Measurements from ENCODE around the gene SALL1. TPM values are rescaled to one million over a fixed set of nuclear protein-coding genes. Genes with fewer than 3 reads are reported as not detected.
A peak's percentile ranks its signal among the peaks of the same experiment; 100 is the strongest.

SALL1 gene
- polyA plus RNA-seq, 1 donor from 2014 or later: 0.22 TPM

- TF ChIP-seq EP300 (conservative IDR thresholded peaks at IDR 0.05; ENCODE audit: poor library complexity, severe bottlenecking) (no peak), REST (IDR thresholded peaks at IDR 0.05; ENCODE audit: borderline replicate concordance) (no peak), RAD21 (conservative IDR thresholded peaks at IDR 0.05) (no peak), CTCF (IDR thresholded peaks at IDR 0.05; ENCODE audit: poor library complexity, severe bottlenecking) (no peak), EZH2 (IDR thresholded peaks at IDR 0.05; ENCODE audit: borderline replicate concordance, insufficient read depth, low read length, poor library complexity, severe bottlenecking) (no peak), TAF1 (IDR thresholded peaks at IDR 0.05; ENCODE audit: low read depth) (no peak), SMC3 (conservative IDR thresholded peaks at IDR 0.05; ENCODE audit: poor library complexity) (no peak), MXI1 (conservative IDR thresholded peaks at IDR 0.05; ENCODE audit: poor library complexity, severe bottlenecking) (no peak), POLR2AphosphoS5 (IDR thresholded peaks at IDR 0.05) (no peak)
- Histone ChIP-seq H3K9ac (ENCODE audit: low read length) (no peak overlapping the region), H3K9me3 (ENCODE audit: low read length) (no peaks in the 10 kb centered on the region), H3F3A (ENCODE audit: insufficient read depth, low read length, poor library complexity, severe bottlenecking) (no peaks in the 10 kb centered on the region), H2AFZ (ENCODE audit: low read depth, low read length) (no peak overlapping the region), H3K27me3 (ENCODE audit: insufficient read depth, low read depth, low read length) (peaks cover 25% of the 10 kb centered on the region), H3K4me2 (ENCODE audit: low read length) (no peak overlapping the region), H3K9me2 (ENCODE audit: insufficient read depth, low read length) (no peaks in the 10 kb centered on the region), H3K79me2 (replicated peaks; ENCODE audit: insufficient read depth, low read length) (no peaks in the 10 kb centered on the region), H3K27ac (ENCODE audit: low read length) (no peak overlapping the region), H4K20me1 (ENCODE audit: insufficient read depth) (no peaks in the 10 kb centered on the region), H3K36me3 (ENCODE audit: insufficient read depth, low read length) (no peaks in the 10 kb centered on the region), H3K4me3 (ENCODE audit: low read length) (no peak overlapping the region)
These were observed 36.7 kb downstream of the SALL1 start for GRCh38 chr16:51114382-51114781.

DNA sequence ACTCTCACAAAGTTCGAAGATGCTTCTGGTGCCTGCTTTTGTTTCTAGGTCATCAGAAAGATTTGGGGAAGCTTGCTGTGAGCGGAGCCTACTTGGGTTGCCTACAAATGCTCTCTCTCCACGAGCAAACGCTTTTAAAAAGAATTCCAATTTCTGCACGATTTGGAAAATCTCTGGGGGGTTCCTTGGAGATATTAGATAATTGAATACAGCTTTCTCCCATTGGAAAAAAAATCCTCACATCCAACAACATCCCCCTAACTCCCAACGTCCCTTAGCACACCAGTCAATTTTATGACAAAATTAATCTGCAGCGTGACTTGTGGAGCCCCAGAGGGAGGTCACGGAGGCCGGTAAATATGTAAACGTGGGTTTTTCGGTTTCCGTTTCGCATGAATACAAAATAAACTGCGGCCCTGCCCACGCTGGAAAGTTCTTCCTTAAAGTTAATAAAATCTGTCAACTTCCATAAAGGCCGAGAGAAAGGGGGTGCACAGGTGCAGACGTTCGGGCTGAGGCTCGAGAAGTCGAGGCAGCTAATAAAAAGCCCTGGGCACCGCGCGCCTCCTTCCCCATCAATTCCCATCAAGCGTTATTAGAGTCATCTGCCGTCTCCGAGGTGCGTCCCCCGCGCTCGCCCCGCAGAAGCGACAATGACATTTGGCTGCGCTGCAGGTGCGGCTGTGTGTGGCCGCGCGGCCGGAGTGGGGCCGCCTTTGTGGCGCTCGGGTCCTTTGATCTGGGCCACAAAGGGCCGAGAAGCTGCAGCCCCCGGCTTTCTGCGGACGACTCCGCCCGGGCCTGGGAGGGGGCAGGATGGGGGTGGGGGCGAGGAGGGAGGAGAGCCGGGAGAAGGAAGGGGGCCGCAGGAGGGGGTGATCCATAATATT, 37.6 kb downstream of the SALL1 start:
- no peaks in the 10 kb centered on the region for H3K9me3 ChIP-seq (ENCODE audit: low read length)

More for the DNA sequence above, 37.6 kb downstream of the SALL1 start:
- Histone ChIP-seq H3K4me3 (ENCODE audit: low read length) (peak overlapping the region; percentile 56), H3K27me3 (ENCODE audit: insufficient read depth, low read depth, low read length) (peaks cover 25% of the 10 kb centered on the region), H4K20me1 (ENCODE audit: insufficient read depth) (no peaks in the 10 kb centered on the region), H3K4me2 (ENCODE audit: low read length) (no peak overlapping the region), H3K36me3 (ENCODE audit: insufficient read depth, low read length) (no peaks in the 10 kb centered on the region), H3K79me2 (replicated peaks; ENCODE audit: insufficient read depth, low read length) (no peaks in the 10 kb centered on the region), H2AFZ (ENCODE audit: low read depth, low read length) (no peak overlapping the region), H3F3A (ENCODE audit: insufficient read depth, low read length, poor library complexity, severe bottlenecking) (no peaks in the 10 kb centered on the region), H3K27ac (ENCODE audit: low read length) (no peak overlapping the region), H3K9ac (ENCODE audit: low read length) (no peak overlapping the region), H3K9me2 (ENCODE audit: insufficient read depth, low read length) (no peaks in the 10 kb centered on the region)
- TF ChIP-seq POLR2AphosphoS5 (IDR thresholded peaks at IDR 0.05): no peak
- no peak for TF ChIP-seq TAF1 (IDR thresholded peaks at IDR 0.05; ENCODE audit: low read depth)
- no peak for TF ChIP-seq CTCF (IDR thresholded peaks at IDR 0.05; ENCODE audit: poor library complexity, severe bottlenecking)
- no peak for TF ChIP-seq SMC3 (conservative IDR thresholded peaks at IDR 0.05; ENCODE audit: poor library complexity)
- no peak for TF ChIP-seq REST (IDR thresholded peaks at IDR 0.05; ENCODE audit: borderline replicate concordance)
- no peak for TF ChIP-seq RAD21 (conservative IDR thresholded peaks at IDR 0.05)
- TF ChIP-seq EP300 (conservative IDR thresholded peaks at IDR 0.05; ENCODE audit: poor library complexity, severe bottlenecking): no peak
- no peak for TF ChIP-seq EZH2 (IDR thresholded peaks at IDR 0.05; ENCODE audit: borderline replicate concordance, insufficient read depth, low read length, poor library complexity, severe bottlenecking)
- TF ChIP-seq MXI1 (conservative IDR thresholded peaks at IDR 0.05; ENCODE audit: poor library complexity, severe bottlenecking): no peak

All from neural cell (in vitro differentiated cells).